NCI-H2029 treated with DMSO at 0.1 percent for 48 hours (cell line): ENCODE data around the gene SLC6A12.
"Not testable (repeated sequence)": the region's sequence is repeated elsewhere in the genome, so short reads cannot be mapped to it uniquely, and the experiment has no call there.

Experiments
- DNase-seq: peaks from one replicate; lab custom pipeline; 2025; lab: John Stamatoyannopoulos, UW

SLC6A12 gene

GRCh38 chr12:197347-197746 is 16.6 kb downstream of the SLC6A12 start:
- DNase-seq, result no peak

DNA sequence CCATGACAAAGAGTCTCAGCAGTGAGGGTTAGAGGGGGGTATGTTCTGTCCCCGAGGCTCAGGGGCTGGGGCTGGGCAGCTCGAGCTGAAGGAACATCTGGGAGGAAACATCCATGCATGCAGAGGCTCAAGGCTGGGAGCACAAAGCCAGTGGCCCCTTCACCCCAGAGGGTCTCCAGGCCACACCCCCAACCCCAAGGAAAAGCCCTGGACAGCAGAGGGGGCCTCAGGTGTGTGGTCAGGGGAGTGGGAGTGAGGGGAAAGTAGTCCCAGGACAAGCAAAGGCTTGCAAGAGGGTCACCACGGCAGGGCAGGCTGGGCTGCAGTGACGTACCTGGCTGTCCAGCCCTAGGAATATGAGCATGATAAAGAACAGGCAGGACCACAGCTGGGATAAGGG is 17.5 kb downstream of the SLC6A12 start:
- DNase-seq, result no peak

DNA sequence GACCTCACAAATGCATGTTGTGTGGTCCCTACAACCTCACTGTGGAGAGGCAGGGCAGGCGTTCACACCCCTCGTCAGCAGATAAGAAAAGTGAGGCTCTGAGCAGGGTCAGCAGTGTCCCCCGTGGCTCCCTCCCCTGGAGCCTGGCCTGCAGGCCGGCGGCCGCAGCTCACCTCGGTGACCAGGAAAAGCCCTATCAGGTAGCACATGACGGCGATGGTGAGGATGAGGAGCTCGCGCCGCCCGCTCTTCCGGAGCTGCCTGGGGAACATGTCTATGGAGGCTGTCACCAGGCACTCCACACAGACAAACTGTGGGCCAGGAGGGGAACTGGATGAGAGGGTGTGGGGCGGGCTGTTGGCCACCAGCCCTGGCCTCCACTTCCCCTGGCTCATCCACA is 18.0 kb downstream of the SLC6A12 start:
- DNase-seq, result no peak

DNA sequence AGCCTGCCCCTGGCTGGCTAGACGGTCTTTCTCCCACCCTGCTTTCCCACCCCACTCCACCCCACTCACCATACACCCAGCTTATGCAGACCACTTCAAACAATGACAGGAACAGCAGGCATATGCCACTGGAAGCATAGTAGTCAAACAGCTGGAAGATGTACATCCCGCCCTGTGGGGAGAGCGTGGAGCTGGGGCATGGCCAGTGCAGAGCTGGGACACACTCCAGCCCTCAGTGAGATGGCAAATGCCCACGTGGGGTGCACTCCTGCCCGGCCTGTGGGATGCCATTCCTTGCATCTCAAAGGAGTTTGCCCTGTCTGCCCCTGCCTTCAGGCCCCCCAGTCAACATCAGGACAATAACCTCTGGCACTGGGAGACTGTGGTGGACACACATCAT is 18.8 kb downstream of the SLC6A12 start:
- DNase-seq, result no peak

- no peak for DNase-seq
Observed at GRCh38 chr12:194276-194675, 19.7 kb downstream of the SLC6A12 start.

GRCh38 chr12:193261-193660 is 20.7 kb downstream of the SLC6A12 start:
- DNase-seq, result no peak

DNA sequence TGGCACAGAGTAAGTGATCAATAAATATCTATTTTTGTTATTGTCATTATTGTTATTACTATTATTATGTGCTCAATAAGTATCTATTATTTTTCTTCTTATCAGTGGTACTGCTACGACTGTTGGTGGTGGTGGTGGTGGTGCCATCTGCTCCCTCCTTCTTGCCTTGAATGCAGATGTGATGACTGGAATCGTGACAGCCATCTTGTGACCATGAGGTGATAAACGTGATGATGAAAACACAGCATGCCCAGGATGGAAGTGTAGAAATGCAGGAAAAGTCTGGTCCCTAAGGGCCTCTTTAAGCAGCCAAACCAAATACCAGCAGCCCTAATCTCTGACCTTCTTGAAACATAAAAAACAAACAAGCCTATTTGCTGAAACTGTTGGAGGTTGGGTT is 22.4 kb downstream of the SLC6A12 start:
- no peak for DNase-seq

- DNase-seq, result no peak
Observed at GRCh38 chr12:190881-191280, 23.1 kb downstream of the SLC6A12 start.

- DNase-seq, result no peak
Observed at GRCh38 chr12:189622-189962, 24.4 kb downstream of the SLC6A12 start.

GRCh38 chr12:188910-189621 is 24.9 kb downstream of the SLC6A12 start:
- DNase-seq, result no peak

DNA sequence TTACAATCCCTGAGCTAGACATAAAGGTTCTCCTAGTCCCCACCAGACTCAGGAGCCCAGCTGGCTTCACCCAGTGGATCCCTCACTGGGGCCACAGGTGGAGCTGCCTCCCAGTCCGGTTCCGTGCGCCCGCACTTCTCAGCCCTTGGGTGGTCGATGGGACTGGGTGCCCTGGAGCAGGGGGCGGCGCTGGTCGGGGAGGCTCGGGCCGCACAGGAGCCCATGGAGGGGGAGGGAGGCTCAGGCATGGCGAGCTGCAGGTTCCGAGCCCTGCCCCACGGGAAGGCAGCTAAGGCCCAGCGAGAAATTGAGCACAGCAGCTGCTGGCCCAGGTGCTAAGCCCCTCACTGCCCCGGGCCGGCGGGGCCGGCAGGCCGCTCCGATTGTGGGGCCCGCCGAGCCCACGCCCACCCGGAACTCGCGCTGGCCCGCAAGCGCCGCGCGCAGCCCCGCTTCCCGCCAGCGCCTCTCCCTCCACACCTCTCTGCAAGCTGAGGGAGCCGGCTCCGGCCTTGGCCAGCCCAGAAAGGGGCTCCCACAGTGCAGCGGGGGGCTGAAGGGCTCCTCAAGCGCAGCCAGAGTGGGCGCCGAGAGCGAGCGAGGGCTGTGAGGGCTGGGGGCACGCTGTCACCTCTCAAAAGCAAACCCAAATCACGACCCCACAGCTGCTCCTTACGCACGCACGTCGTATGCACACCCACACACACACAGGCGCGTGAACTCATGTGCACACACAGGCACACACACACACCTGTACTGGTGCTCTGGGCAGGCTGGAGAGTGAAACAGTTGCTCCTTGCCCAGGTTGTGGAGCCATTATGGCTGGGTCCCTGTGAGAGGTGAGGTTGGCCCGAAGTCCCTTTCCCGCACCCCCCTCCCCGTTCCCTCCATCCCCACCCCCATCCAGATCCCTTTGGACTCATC is 25.7 kb downstream of the SLC6A12 start:
- not testable (repeated sequence) for DNase-seq

DNA sequence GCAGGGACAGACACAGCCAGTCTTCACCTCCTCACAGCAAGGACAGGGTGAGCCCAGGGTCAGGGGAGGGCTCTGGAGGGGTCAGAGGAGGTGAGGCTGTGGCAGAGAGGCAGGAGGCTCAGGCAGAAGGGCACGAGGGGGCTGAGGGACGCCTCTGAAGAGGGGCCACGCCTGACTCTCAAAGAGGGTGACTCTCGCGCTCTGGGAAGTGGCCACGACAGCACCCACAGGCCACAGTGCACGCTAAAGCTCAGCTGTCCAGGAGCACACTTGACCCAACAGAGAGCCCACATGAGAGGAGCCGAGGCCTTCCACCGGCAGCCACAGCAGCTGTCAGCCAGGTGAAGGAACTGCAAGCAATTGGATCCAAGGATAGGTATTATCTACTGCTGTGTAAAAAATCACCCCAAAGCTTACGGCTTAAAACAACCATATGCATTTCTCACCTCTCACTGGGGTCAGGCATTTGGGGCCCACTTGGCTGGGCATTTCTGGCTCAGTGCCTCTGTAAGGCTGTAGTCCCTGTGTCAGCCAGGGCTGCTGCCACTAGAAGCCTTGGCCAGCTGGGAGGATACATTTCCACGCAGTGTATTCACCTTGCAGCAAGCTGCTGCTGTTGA is 27.8 kb downstream of the SLC6A12 start:
- no peak for DNase-seq

DNA sequence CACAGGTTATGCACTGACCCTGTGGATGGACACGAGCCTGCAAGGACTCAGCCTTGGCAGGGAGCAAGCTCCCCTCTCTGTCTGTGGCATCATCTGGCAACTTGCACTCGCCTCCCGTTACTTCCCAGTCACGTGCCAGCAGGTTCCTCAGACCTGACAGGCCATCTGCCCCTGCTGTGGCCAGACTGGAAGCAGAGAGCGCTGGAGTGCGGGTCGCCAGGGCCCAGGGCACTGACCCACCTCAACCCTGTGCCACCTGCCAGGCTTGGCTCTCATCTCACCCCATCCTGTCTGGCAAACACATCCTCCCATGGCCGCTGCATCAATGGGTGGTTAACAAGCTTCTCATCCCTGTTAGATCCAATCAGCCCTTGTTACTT is 28.4 kb downstream of the SLC6A12 start:
- DNase-seq, result no peak

DNA sequence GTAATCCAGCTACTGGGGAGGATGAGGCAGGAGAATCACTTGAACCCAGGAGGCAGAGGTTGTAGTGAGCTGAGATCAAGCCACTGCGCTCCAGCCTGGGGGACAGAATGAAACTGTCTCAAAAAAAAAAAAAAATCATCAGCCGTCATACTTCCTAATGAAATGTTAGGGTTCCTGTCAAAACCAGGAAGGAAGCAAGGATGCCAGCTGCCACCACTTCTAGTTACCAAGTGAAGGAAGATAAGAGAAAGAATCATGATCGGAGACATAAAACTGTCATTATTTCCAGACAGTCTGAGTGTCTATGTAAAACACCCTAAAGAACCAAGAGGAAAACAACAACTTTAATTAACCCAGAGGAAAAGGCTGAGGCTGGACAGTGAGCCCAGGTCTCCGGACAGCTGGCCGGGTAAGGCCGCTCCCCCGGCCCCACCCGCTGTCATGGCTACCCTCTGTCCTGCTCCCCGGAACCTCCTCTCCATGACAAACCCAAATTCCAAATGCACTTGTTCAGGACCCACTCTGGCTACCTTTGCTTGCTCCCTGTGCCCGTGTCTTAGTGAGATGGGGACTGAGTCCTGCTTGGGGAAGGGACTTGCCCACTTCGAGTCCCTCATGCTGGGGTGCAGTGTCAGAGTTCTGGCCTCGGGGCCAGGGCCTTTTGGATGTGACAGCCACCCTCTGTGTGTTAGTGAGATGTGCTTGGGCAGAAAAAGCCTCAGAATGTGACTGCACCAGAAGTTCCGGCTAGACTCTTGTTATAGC is 29.0 kb downstream of the SLC6A12 start:
- DNase-seq, result no peak

GRCh38 chr12:182381-182892 is 31.5 kb downstream of the SLC6A12 start:
- no peak for DNase-seq

DNA sequence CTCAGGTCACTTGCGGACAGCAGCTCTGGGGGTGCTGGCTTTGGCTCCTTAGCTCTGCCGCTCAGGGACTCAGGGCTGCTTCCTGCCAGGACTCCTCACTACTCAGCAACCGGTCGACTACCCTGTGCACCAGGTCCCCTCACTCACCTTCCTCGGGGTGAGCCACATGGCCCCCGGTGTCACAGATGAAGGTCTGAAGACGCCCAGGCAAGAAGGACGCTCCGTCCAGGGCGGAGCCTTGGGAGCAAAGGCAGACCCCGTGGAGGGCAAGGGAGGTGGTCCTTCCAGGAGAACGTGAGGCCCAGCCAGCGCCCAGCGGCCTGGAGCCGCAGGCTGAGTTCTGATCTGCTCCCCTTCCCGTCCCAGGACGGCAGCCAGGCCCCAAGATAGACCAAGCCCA is 32.0 kb downstream of the SLC6A12 start:
- DNase-seq, result no peak

- DNase-seq, result no peak
Observed at GRCh38 chr12:180445-180844, 33.5 kb downstream of the SLC6A12 start.

DNA sequence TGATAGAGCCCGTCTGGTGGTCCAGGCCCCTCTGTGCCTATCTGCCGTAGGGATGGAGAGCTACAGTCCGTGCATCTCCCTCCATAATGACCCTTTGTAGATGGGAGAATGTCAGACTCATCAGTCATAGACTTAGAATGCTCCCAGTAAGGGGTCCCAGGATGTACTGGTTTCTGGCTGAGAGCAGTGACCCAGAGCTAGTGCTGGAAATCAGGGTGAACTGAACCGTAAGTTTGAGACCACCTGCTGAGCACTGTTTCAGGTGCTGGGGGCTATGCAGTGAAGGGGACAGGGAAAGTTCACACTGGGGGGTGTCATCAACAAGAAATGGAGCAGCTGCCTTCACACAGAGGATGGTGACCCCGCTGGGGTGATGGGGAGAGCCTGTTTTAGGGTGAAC is 34.1 kb downstream of the SLC6A12 start:
- no peak for DNase-seq

GRCh38 chr12:179131-179884 is 34.6 kb downstream of the SLC6A12 start:
- DNase-seq, result no peak

- no peak for DNase-seq
Observed at GRCh38 chr12:178829-179109, 35.2 kb downstream of the SLC6A12 start.

GRCh38 chr12:177980-178828 is 35.8 kb downstream of the SLC6A12 start:
- DNase-seq, result no peak
